Right atrium auricular region (tissue), 2 donors: Measurements from ENCODE around the gene MYO1E. TPM values are rescaled to one million over a fixed set of nuclear protein-coding genes. Genes with fewer than 3 reads are reported as not detected.

ENCODE experiments used
- DNase-seq: peaks from one replicate; pipeline ENCODE4 v3.0.0-alpha.2; 2019; ENCODE audit warnings: low spot score
- H3K27ac ChIP-seq, 2 donors: fragments of 200-600 bp; sonication (generic); 1 replicate in 1 of 2; 2 replicates in 1 of 2; pipeline ENCODE4 v1.5.1; 2016 to 2019
- H3K27me3 ChIP-seq, 2 donors: fragments of 200-600 bp; sonication (generic); one replicate each; pipeline versions ENCODE4 v1.5.1 to v1.6.0; 2017 to 2019
- H3K36me3 ChIP-seq: fragments of 200-600 bp; sonication (generic); one replicate; pipeline ENCODE4 v1.5.1; 2016
- H3K4me1 ChIP-seq, 2 donors: fragments of 200-600 bp; sonication (generic); one replicate each; pipeline versions ENCODE4 v1.5.1 to v1.6.0; 2017 to 2019
- H3K4me3 ChIP-seq, 2 donors: fragments of 200-600 bp; sonication (generic); 1 replicate in 1 of 2; 2 replicates in 1 of 2; pipeline ENCODE4 v1.5.1; 2017 to 2019; ENCODE audit warnings: mild to moderate bottlenecking in 1 of 2, moderate library complexity in 1 of 2
- H3K9me3 ChIP-seq, 2 donors: fragments of 200-600 bp; sonication (generic); one replicate each; pipeline ENCODE4 v1.5.1; 2019
- CTCF ChIP-seq, 2 donors: fragments of 200-600 bp; sonication (generic); IDR thresholded peaks; one replicate each; pipeline ENCODE4 v1.5.1; 2019; ENCODE audit warnings: antibody characterized with exemption in 2 of 2
- total RNA-seq, 2 donors: library from RNA; depleted of rRNA; stranded (reverse); fragments of >200 nt; gene quantifications; one replicate each; pipeline ENCODE4 v1.1.0, GENCODE V29; 2016

The MYO1E gene
- total RNA-seq, 2 donors from 2014 or later = 9.6 to 17.2 TPM

GRCh38 chr15:59268852-59269407, 103.7 kb downstream of the MYO1E start:
- no peaks in the 10 kb centered on the region for H3K9me3 ChIP-seq

GRCh38 chr15:59268168-59268851, 104.4 kb downstream of the MYO1E start:
- Histone ChIP-seq H3K36me3 (no peaks in the 10 kb centered on the region), H3K9me3 (no peaks in the 10 kb centered on the region), H3K4me3 (no peak overlapping the region), H3K4me1 (no peaks in the 10 kb centered on the region), H3K27ac (no peak overlapping the region), H3K27me3 (no peaks in the 10 kb centered on the region)
- DNase-seq = no peak
- TF ChIP-seq CTCF (IDR thresholded peaks at IDR 0.05) = no peak

More at GRCh38 chr15:59268852-59269407, 103.7 kb downstream of the MYO1E start:
- no peaks in the 10 kb centered on the region for H3K36me3 ChIP-seq
- no peak for DNase-seq
- no peaks in the 10 kb centered on the region for H3K27me3 ChIP-seq
- H3K27ac ChIP-seq = no peak overlapping the region
- H3K4me1 ChIP-seq = no peaks in the 10 kb centered on the region
- no peak for TF ChIP-seq CTCF (IDR thresholded peaks at IDR 0.05)
- no peak overlapping the region for H3K4me3 ChIP-seq

- no peak for TF ChIP-seq CTCF (IDR thresholded peaks at IDR 0.05)
- no peak overlapping the region for H3K4me3 ChIP-seq
- no peaks in the 10 kb centered on the region for H3K36me3 ChIP-seq
- H3K9me3 ChIP-seq = no peaks in the 10 kb centered on the region
- no peaks in the 10 kb centered on the region for H3K27me3 ChIP-seq
- no peaks in the 10 kb centered on the region for H3K4me1 ChIP-seq
- no peak overlapping the region for H3K27ac ChIP-seq
- DNase-seq = no peak
Observed at GRCh38 chr15:59266028-59266427, 106.6 kb downstream of the MYO1E start.

GRCh38 chr15:59262316-59262715, 110.4 kb downstream of the MYO1E start:
- no peaks in the 10 kb centered on the region for H3K27me3 ChIP-seq
- no peaks in the 10 kb centered on the region for H3K9me3 ChIP-seq
- H3K36me3 ChIP-seq = peaks cover 4% of the 10 kb centered on the region
- no peaks in the 10 kb centered on the region for H3K4me1 ChIP-seq
- DNase-seq = no peak
- TF ChIP-seq CTCF (IDR thresholded peaks at IDR 0.05) = no peak
- H3K4me3 ChIP-seq = no peak overlapping the region
- no peak overlapping the region for H3K27ac ChIP-seq

GRCh38 chr15:59260090-59260489, 112.6 kb downstream of the MYO1E start:
- DNase-seq = no peak
- no peak for TF ChIP-seq CTCF (IDR thresholded peaks at IDR 0.05)
- no peaks in the 10 kb centered on the region for H3K4me1 ChIP-seq
- H3K27ac ChIP-seq = no peak overlapping the region
- H3K4me3 ChIP-seq = no peak overlapping the region
- no peaks in the 10 kb centered on the region for H3K27me3 ChIP-seq
- H3K36me3 ChIP-seq = peaks cover 4% of the 10 kb centered on the region
- H3K9me3 ChIP-seq = no peaks in the 10 kb centered on the region
